MM.1S (cell line): ENCODE results near the gene ZNF514.

Source experiments
- DNase-seq: peaks from one replicate; pipeline ENCODE4 v3.0.0-alpha.2; 2015
- H2AFZ ChIP-seq: fragments of 300-600 bp; sonication (generic); 2 replicates; pipeline ENCODE4 v1.6.0; 2016; ENCODE audit warnings: antibody characterized with exemption, low read length
- H3F3A ChIP-seq: fragments of 300-600 bp; sonication (generic); 2 replicates; pipeline ENCODE4 v1.6.1; 2016; ENCODE audit warnings: mild to moderate bottlenecking, antibody characterized with exemption, low read length, moderate library complexity, mixed read lengths; ENCODE audit not compliant: insufficient read depth
- H3K27ac ChIP-seq: fragments of 300-600 bp; sonication (generic); 2 replicates; pipeline ENCODE4 v1.5.1; 2016; ENCODE audit warnings: mild to moderate bottlenecking, low read length
- H3K27me3 ChIP-seq: fragments of 300-600 bp; sonication (generic); replicated peaks from 2 replicates; pipeline ENCODE4 v1.6.0; 2016; ENCODE audit warnings: low read length; ENCODE audit not compliant: insufficient read depth
- H3K36me3 ChIP-seq: fragments of 300-600 bp; sonication (generic); replicated peaks from 2 replicates; pipeline ENCODE4 v1.6.1; 2016; ENCODE audit warnings: mild to moderate bottlenecking, low read length, mixed read lengths; ENCODE audit not compliant: insufficient read depth
- H3K4me1 ChIP-seq: fragments of 300-600 bp; sonication (generic); 2 replicates; pipeline ENCODE4 v1.6.1; 2016; ENCODE audit warnings: low read length, mixed read lengths
- H3K4me2 ChIP-seq: fragments of 300-600 bp; sonication (generic); 2 replicates; pipeline ENCODE4 v1.6.0; 2016; ENCODE audit warnings: low read depth, low read length
- H3K4me3 ChIP-seq: fragments of 300-600 bp; sonication (generic); 2 replicates; pipeline ENCODE4 v1.5.1; 2016; ENCODE audit warnings: low read length, mixed read lengths
- H3K79me2 ChIP-seq: fragments of 300-600 bp; sonication (generic); 2 replicates; pipeline ENCODE4 v1.6.1; 2016; ENCODE audit warnings: mixed run types, low read length, mixed read lengths
- H3K9ac ChIP-seq: fragments of 300-600 bp; sonication (generic); 2 replicates; pipeline ENCODE4 v1.6.1; 2016; ENCODE audit warnings: low read length, mixed read lengths
- H3K9me2 ChIP-seq: fragments of 300-600 bp; sonication (generic); replicated peaks from 2 replicates; pipeline ENCODE4 v1.6.1; 2016; ENCODE audit warnings: mild to moderate bottlenecking, low read length, mixed read lengths; ENCODE audit not compliant: insufficient read depth
- H3K9me3 ChIP-seq: fragments of 300-600 bp; sonication (generic); replicated peaks from 2 replicates; pipeline ENCODE4 v1.6.1; 2016; ENCODE audit warnings: mild to moderate bottlenecking, low read length, mixed read lengths; ENCODE audit not compliant: insufficient read depth
- H4K20me1 ChIP-seq: fragments of 300-600 bp; sonication (generic); 2 replicates; pipeline ENCODE4 v1.6.1; 2016; ENCODE audit warnings: mild to moderate bottlenecking, low read length, moderate library complexity, mixed read lengths; ENCODE audit not compliant: insufficient read depth
- EZH2 ChIP-seq: fragments of 300-600 bp; sonication (generic); optimal IDR thresholded peaks from 2 replicates; pipeline ENCODE3; 2017; ENCODE audit warnings: low read depth, mild to moderate bottlenecking, antibody characterized with exemption, low read length, mixed read lengths
- EZH2phosphoT487 ChIP-seq: fragments of 300-600 bp; sonication (generic); IDR thresholded peaks from 2 replicates; pipeline ENCODE4 v1.6.1; 2018; ENCODE audit warnings: antibody characterized with exemption, low read length
- TF ChIP-seq, protein P1 (sequence below): fragments of 300-600 bp; sonication (generic); IDR thresholded peaks from 2 replicates; pipeline ENCODE4 v1.5.1; 2016; ENCODE audit warnings: antibody characterized with exemption, low read length, mixed read lengths

Gene ZNF514

DNA sequence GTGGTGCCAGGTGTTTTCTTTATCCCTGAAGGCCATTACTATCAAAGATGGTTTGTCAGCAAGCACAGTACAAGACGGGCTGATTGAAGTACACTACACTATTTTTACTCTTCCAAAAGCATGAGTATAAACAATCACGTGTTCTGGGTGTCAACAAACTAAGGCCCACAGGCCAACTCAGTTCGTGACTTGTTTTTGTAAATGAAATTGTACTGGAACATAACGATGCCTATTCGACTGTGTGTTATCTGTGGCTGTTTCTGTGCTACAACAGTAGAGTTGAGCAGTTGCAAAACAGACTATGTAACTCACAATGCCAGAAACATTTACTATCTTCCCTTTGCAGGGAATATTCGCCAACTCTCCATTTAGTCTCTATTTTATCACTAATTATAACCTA is 50.4 kb downstream of the ZNF514 start:
- H3K4me3 ChIP-seq = no peak overlapping the region
- DNase-seq = no peak
- H3K4me1 ChIP-seq = no peaks in the 10 kb centered on the region
- H3K9me2 ChIP-seq = no peaks in the 10 kb centered on the region
- H3K36me3 ChIP-seq = peaks cover 23% of the 10 kb centered on the region
- no peak overlapping the region for H2AFZ ChIP-seq
- H3K27me3 ChIP-seq = no peaks in the 10 kb centered on the region
- peaks cover 25% of the 10 kb centered on the region for H3K79me2 ChIP-seq
- H3K9me3 ChIP-seq = no peaks in the 10 kb centered on the region
- H3K27ac ChIP-seq = no peak overlapping the region
- 0 out of 2 replicates have a peak, but pooled peaks cover 5% of the 10 kb centered on the region for H4K20me1 ChIP-seq
- no peak overlapping the region for H3K9ac ChIP-seq
- H3F3A ChIP-seq = no peaks in the 10 kb centered on the region
- H3K4me2 ChIP-seq = no peak overlapping the region
- TF ChIP-seq EZH2phosphoT487 (no peak), EZH2 (no peak)
- TF ChIP-seq, protein P1, sequence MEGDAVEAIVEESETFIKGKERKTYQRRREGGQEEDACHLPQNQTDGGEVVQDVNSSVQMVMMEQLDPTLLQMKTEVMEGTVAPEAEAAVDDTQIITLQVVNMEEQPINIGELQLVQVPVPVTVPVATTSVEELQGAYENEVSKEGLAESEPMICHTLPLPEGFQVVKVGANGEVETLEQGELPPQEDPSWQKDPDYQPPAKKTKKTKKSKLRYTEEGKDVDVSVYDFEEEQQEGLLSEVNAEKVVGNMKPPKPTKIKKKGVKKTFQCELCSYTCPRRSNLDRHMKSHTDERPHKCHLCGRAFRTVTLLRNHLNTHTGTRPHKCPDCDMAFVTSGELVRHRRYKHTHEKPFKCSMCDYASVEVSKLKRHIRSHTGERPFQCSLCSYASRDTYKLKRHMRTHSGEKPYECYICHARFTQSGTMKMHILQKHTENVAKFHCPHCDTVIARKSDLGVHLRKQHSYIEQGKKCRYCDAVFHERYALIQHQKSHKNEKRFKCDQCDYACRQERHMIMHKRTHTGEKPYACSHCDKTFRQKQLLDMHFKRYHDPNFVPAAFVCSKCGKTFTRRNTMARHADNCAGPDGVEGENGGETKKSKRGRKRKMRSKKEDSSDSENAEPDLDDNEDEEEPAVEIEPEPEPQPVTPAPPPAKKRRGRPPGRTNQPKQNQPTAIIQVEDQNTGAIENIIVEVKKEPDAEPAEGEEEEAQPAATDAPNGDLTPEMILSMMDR = no peak

DNA sequence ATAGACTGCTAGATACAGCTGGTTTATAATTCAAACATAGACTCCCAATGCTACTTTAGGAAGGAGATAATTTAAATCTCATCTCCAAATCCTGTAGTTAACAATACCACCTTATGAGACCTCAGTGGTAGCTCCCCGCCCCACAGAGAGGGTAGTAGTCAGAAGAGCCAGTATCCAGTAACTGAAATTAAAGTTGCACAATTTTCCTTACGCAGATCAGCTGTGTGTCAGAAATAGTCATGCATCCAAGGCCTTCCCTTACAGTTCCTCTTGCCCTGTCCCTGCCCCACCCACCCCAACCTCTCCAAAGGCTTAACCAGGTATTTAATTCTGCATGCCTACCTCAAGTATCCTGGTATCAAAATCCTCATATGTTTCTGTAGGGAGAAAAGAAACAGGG is 53.6 kb downstream of the ZNF514 start:
- H3K4me2 ChIP-seq = no peak overlapping the region
- no peak overlapping the region for H3K27ac ChIP-seq
- TF ChIP-seq EZH2phosphoT487 = no peak
- TF ChIP-seq EZH2 = no peak
- TF ChIP-seq, protein P1 = no peak
- no peaks in the 10 kb centered on the region for H3K27me3 ChIP-seq
- H3K4me1 ChIP-seq = no peaks in the 10 kb centered on the region
- H3F3A ChIP-seq = no peaks in the 10 kb centered on the region
- H3K9me3 ChIP-seq = no peaks in the 10 kb centered on the region
- no peak overlapping the region for H2AFZ ChIP-seq
- H3K79me2 ChIP-seq = peaks cover 3% of the 10 kb centered on the region
- no peak overlapping the region for H3K9ac ChIP-seq
- DNase-seq = no peak
- 0 out of 2 replicates have a peak, but pooled peaks cover 3% of the 10 kb centered on the region for H4K20me1 ChIP-seq
- H3K36me3 ChIP-seq = peaks cover 30% of the 10 kb centered on the region
- H3K4me3 ChIP-seq = no peak overlapping the region
- no peaks in the 10 kb centered on the region for H3K9me2 ChIP-seq

DNA sequence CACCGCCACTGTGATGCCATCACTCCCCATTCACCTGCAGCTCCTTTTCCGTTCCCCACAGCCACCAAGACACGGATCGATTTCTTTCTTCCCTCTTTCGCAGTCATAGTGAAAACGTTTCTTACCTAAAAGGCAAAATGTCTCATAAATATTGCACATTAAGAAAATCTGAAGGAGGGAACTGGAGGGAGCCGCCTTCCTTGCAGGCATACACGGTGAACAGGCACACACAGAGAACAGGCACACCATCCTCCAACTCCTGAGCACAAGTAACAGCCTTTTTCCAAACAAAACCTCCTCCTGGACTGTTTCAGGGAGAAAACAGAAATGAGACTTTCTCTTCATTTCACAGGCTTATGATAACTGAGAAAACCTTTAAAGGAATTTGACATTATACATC is 55.0 kb downstream of the ZNF514 start:
- Histone ChIP-seq H3K27ac (no peak overlapping the region), H3K79me2 (peaks cover 11% of the 10 kb centered on the region), H3K9me3 (no peaks in the 10 kb centered on the region), H3K27me3 (no peaks in the 10 kb centered on the region), H3K4me3 (no peak overlapping the region), H3K9me2 (no peaks in the 10 kb centered on the region), H4K20me1 (no peaks in the 10 kb centered on the region), H3F3A (no peaks in the 10 kb centered on the region), H3K36me3 (peaks cover 35% of the 10 kb centered on the region), H2AFZ (no peak overlapping the region), H3K4me1 (no peaks in the 10 kb centered on the region), H3K9ac (no peak overlapping the region), H3K4me2 (no peak overlapping the region)
- no peak for DNase-seq
- TF ChIP-seq, protein P1 = no peak
- TF ChIP-seq EZH2phosphoT487 (no peak), EZH2 (no peak)
